Measurements from ENCODE around the gene HLX. TPM values are rescaled to one million over a fixed set of nuclear protein-coding genes. Genes with fewer than 3 reads are reported as not detected.

HLX gene
- polyA plus RNA-seq, 1 donor from 2014 or later: 10.6 TPM

GRCh38 chr1:220888417-220888986 lies 9.3 kb downstream of the HLX start:
- Mint-ChIP-seq H3K9me3 (peaks cover 0 to 4% (median 0%) of the 10 kb centered on the region in 3 donors), H3K36me3 (peaks cover 11% of the 10 kb centered on the region), H3K4me1 (peaks cover 18 to 44% (median 21%) of the 10 kb centered on the region in 3 donors), H3K4me3 (peak overlapping the region in 2 of 4 donors; percentile 34 to 44), H3K27me3 (peaks cover 55% of the 10 kb centered on the region), H3K27ac (no peak overlapping the region)

DNA sequence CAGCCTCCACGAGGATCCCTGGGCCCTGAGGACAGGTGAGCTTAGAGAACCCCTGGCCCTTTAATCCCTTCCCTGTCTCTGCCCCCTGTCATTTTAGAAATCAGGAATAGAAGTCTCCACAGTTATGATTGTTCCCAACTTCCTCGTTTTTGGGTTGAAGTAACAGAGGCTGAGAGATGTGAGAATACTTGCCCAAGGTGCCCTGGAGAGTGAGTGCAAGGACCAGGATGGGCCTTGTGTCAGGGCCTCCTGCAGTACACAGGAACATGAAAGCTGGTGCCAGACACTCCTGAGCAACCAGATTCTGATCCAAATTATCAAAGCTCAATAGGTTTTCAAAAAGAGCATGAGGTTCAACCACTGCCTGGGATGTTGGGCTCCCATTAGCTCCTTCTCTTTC lies 10.1 kb downstream of the HLX start:
- Mint-ChIP-seq H3K36me3 (peaks cover 7% of the 10 kb centered on the region), H3K9me3 (peaks cover 0 to 4% (median 0%) of the 10 kb centered on the region in 3 donors), H3K4me3 (no peak overlapping the region), H3K4me1 (peaks cover 23 to 50% (median 24%) of the 10 kb centered on the region in 3 donors), H3K27me3 (peaks cover 60% of the 10 kb centered on the region), H3K27ac (no peak overlapping the region)

DNA sequence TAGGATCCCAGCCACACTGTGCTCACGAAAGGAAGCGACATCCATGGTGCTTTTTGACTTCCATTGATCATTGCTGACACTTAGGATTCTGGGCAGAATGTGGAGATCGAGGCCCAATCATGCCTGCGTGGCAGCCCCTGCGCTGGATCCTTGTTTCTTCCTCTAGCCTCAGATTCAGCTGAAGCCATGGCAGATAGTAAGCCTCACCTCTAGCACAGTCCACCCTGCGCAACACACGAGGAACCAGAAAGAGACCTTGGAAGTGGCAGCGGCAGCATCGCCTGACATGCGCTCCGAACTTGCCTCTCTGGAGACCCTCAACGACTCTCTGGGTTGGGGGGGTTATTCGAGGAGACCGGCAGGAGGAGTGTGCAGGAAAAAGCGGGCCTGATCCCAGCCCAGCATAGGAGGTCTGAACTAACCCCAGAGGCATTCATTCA lies 10.6 kb downstream of the HLX start:
- Mint-ChIP-seq H3K4me3 (no peak overlapping the region), H3K4me1 (peaks cover 23 to 50% (median 24%) of the 10 kb centered on the region in 3 donors), H3K36me3 (peaks cover 7% of the 10 kb centered on the region), H3K27ac (no peak overlapping the region), H3K27me3 (peaks cover 60% of the 10 kb centered on the region), H3K9me3 (peaks cover 0 to 4% (median 0%) of the 10 kb centered on the region in 3 donors)

- Mint-ChIP-seq H3K4me1 (peaks cover 23 to 50% (median 24%) of the 10 kb centered on the region in 3 donors), H3K27ac (no peak overlapping the region)
Observed at GRCh38 chr1:220890602-220891001, 11.4 kb downstream of the HLX start.

GRCh38 chr1:220891224-220892085 lies 12.2 kb downstream of the HLX start:
- peaks cover 60% of the 10 kb centered on the region for H3K27me3 Mint-ChIP-seq
- H3K4me3 Mint-ChIP-seq: peak overlapping the region in 2 of 4 donors; percentile 46 to 61
- no peaks in the 10 kb centered on the region for H3K36me3 Mint-ChIP-seq
- H3K27ac Mint-ChIP-seq: peak overlapping the region in 1 of 3 donors; percentile 48
- peaks cover 21 to 43% (median 21%) of the 10 kb centered on the region in 3 donors for H3K4me1 Mint-ChIP-seq
- H3K9me3 Mint-ChIP-seq: peaks cover 0 to 4% (median 3%) of the 10 kb centered on the region in 3 donors

More at GRCh38 chr1:220890602-220891001, 11.4 kb downstream of the HLX start:
- Mint-ChIP-seq H3K27me3 (peaks cover 60% of the 10 kb centered on the region), H3K4me3 (no peak overlapping the region), H3K9me3 (peaks cover 0 to 4% (median 0%) of the 10 kb centered on the region in 3 donors), H3K36me3 (peaks cover 7% of the 10 kb centered on the region)

- Mint-ChIP-seq H3K9me3 (peaks cover 0 to 4% (median 3%) of the 10 kb centered on the region in 3 donors), H3K4me1 (peaks cover 21 to 43% (median 21%) of the 10 kb centered on the region in 3 donors), H3K36me3 (no peaks in the 10 kb centered on the region), H3K27ac (peak overlapping the region in 1 of 3 donors; percentile 48), H3K4me3 (peak overlapping the region in 1 of 4 donors; percentile 39), H3K27me3 (peaks cover 60% of the 10 kb centered on the region)
Observed at GRCh38 chr1:220892086-220892376, 12.8 kb downstream of the HLX start.

DNA sequence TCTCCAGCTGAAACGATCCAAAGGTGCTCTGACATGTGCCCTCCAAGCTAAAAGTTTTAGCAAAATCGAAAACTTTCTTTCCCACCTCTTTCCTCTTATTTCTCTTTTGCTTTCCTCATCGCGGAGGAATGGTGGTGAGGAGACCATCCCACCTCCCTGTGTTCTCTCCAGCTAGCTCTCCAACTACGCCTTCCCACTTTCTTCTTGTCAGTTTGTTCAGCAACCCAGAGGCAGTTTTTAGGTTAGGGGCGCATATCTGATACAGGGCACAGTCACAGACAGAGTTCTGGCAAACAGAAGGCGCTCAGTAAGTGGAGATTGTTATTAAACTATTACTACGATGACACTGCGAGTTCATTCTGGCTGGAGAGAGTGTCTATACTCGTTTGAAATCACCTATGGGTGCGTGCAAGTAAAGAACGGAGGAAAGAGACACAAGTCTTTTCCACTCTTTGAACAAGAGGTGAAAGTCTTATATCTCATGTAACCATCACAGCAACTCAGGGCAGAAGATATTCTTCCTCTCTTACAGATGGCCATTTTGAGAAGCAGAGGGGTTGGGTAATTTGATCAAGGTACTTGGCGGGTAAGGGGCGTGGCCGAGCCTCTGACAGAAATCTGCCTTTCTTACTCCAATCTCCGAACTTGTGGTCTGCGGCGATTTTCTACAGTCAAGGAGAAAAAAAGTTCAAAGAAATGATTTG lies 13.9 kb downstream of the HLX start:
- H3K4me1 Mint-ChIP-seq: peaks cover 17 to 35% (median 21%) of the 10 kb centered on the region in 3 donors
- H3K36me3 Mint-ChIP-seq: no peaks in the 10 kb centered on the region
- H3K4me3 Mint-ChIP-seq: peak overlapping the region; percentile 30 to 92 (median 84)
- H3K27ac Mint-ChIP-seq: no peak overlapping the region
- peaks cover 53% of the 10 kb centered on the region for H3K27me3 Mint-ChIP-seq
- peaks cover 0 to 4% (median 3%) of the 10 kb centered on the region in 3 donors for H3K9me3 Mint-ChIP-seq

GRCh38 chr1:220893701-220894024 lies 14.4 kb downstream of the HLX start:
- Mint-ChIP-seq H3K36me3 (no peaks in the 10 kb centered on the region), H3K27ac (no peak overlapping the region), H3K9me3 (peaks cover 0 to 4% (median 3%) of the 10 kb centered on the region in 3 donors), H3K27me3 (peaks cover 48% of the 10 kb centered on the region), H3K4me3 (peak overlapping the region; percentile 30 to 92 (median 84)), H3K4me1 (peaks cover 17 to 33% (median 19%) of the 10 kb centered on the region in 3 donors)

- Mint-ChIP-seq H3K27ac (no peak overlapping the region), H3K4me1 (peaks cover 17 to 27% (median 18%) of the 10 kb centered on the region in 3 donors), H3K4me3 (peak overlapping the region; percentile 30 to 92 (median 84)), H3K36me3 (no peaks in the 10 kb centered on the region), H3K27me3 (peaks cover 45% of the 10 kb centered on the region), H3K9me3 (peaks cover 0 to 4% (median 3%) of the 10 kb centered on the region in 3 donors)
Observed at GRCh38 chr1:220894025-220894923, 15.0 kb downstream of the HLX start.

- Mint-ChIP-seq H3K4me1 (peaks cover 17 to 25% (median 18%) of the 10 kb centered on the region in 3 donors), H3K27me3 (peaks cover 41% of the 10 kb centered on the region), H3K4me3 (no peak overlapping the region), H3K27ac (no peak overlapping the region), H3K36me3 (no peaks in the 10 kb centered on the region), H3K9me3 (peaks cover 0 to 4% (median 3%) of the 10 kb centered on the region in 3 donors)
Observed at GRCh38 chr1:220894924-220895256, 15.6 kb downstream of the HLX start.

DNA sequence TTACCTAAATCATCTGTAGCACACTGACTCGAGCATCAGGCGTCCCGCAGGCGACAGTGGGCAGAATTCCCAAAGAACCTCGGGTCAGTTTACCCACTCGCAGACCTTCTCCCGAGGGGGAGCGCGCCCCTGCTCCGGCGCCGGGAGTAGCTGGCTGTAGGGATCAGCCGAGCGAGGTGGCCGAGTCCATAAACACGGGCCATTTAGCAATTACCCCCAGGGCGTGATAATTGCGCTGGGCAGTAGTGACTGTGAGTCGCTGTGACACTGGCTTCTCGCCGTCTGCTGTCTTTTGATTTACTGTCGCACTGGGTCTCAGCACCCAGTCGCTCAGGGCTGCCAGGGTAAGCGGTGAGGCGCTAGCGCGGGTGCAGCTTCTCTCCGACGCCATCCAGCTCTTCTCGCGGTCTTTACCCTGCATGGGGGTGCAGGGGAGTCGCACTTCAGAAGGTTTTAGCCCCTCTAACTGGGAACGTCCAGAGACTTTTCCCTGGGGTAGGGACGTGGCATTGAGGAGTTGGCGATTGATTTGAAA lies 16.2 kb downstream of the HLX start:
- Mint-ChIP-seq H3K4me3 (no peak overlapping the region), H3K27ac (no peak overlapping the region), H3K27me3 (peaks cover 35% of the 10 kb centered on the region), H3K4me1 (peaks cover 17 to 23% (median 18%) of the 10 kb centered on the region in 3 donors), H3K36me3 (no peaks in the 10 kb centered on the region), H3K9me3 (peaks cover 0 to 4% (median 3%) of the 10 kb centered on the region in 3 donors)

GRCh38 chr1:220896092-220896491 lies 16.8 kb downstream of the HLX start:
- H3K27me3 Mint-ChIP-seq: peaks cover 29% of the 10 kb centered on the region
- no peak overlapping the region for H3K4me3 Mint-ChIP-seq
- H3K9me3 Mint-ChIP-seq: peaks cover 0 to 3% (median 3%) of the 10 kb centered on the region in 3 donors
- H3K36me3 Mint-ChIP-seq: no peaks in the 10 kb centered on the region
- H3K27ac Mint-ChIP-seq: no peak overlapping the region
- H3K4me1 Mint-ChIP-seq: peaks cover 17 to 19% (median 18%) of the 10 kb centered on the region in 3 donors

DNA sequence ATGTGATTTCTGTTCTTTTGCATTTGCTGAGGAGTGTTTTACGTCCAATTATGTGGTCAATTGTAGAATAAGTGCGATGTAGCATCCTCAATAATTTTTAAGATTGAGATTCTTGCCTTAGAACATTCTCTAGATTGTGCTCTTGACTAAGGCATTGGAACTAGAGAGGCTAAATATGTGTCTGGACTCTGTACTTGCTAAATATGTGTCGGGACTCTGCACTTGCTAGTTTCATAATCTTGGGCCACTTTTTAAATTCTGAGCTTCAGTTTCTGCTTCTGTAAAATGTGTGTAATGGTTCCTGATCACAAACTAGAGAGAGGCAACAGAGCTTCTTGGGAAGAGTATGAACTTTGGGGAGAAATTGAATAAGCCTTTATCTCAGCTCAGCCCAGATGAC lies 21.6 kb downstream of the HLX start:
- Mint-ChIP-seq H3K27ac (no peak overlapping the region), H3K4me1 (no peaks in the 10 kb centered on the region), H3K9me3 (peaks cover 0 to under 1% (median 0%) of the 10 kb centered on the region in 3 donors), H3K4me3 (no peak overlapping the region), H3K27me3 (peaks cover 5% of the 10 kb centered on the region), H3K36me3 (no peaks in the 10 kb centered on the region)

DNA sequence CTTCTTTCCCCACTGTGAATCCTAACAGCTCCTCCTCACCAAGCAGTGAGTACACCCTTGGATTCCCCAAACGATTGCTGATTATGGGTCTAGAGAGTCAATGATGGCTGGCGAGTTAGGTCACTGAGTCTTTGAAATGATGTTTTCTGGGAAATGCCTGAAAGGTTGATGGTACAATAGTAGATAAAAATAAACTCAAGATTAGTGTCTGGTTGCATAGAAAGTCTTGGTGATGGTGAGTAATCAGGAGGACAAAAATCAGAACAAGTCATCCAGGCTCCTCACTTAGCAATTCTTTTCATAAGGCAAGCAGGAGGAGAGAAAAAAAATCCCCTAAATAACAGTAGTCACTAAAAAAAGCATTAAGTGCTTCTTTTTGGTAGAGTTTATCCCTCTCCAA lies 22.6 kb downstream of the HLX start:
- Mint-ChIP-seq H3K36me3 (no peaks in the 10 kb centered on the region), H3K4me3 (no peak overlapping the region), H3K9me3 (no peaks in the 10 kb centered on the region), H3K27ac (no peak overlapping the region), H3K4me1 (no peaks in the 10 kb centered on the region), H3K27me3 (peaks cover 8% of the 10 kb centered on the region)

All from IgD-negative memory B cell (primary cell).